Activated T-helper 1 cell treated with Interleukin-2 at 50 U/mL for 16 hours (primary cell): ENCODE measurements around the gene GOLT1A.

Experiments
- DNase-seq: peaks from one replicate; pipeline ENCODE4 v3.0.0-alpha.2; 2020; ENCODE audit warnings: low read depth

The GOLT1A gene, protein sequence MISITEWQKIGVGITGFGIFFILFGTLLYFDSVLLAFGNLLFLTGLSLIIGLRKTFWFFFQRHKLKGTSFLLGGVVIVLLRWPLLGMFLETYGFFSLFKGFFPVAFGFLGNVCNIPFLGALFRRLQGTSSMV

DNA sequence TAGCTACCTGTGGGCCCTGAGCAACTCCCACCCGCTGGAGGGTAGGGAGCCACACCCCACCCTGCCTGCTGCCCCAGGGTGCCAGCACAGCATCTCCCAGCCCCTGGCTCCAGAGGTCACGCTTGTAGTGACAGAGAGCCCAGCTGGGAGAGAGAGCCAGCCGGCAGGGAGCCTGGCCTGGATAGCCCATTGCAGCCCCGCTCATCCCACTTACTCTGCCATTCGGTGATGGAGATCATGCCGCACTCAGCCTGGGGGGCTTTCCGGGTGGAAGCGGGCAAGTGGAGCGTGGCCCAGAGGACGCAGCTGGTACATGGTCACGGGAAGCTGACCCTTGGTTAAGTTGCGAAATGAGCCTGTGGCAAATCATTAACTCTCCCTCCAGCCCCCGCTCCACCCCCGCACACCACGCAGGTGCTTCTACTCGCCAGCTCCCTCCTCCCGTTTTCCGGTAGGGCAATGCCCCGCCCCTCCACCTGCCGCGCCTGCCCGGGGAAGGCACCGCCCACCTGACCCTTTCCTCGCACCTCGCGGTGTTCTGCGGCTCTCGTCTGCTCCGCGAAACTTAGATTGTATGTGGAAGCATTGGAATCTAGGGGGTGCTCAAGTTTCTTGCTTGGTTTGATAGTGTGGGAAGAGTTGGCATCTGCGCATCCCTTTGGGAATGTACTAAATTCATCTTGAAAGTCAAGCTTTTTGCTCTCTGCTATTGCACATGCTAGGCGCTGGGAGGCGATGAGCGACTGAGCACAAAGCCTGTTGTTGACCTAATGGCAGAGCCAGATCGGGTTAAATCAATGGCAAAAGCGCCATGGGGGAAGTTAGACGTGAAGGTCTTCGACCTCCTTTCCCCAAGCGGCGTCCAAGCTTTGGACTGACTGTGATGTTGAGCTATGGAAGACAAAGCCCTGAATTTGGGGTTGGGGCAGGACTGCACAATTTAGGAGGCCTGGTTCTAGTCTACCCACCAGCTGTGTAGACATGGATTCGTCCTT is at the start of gene GOLT1A:
Gene GOLT1A, minus strand, starts transcription at position 321 of the 995 bp plus-strand sequence. Its CDS starts 82 bp downstream, at position 239.
- peak; percentile 16 for DNase-seq

DNA sequence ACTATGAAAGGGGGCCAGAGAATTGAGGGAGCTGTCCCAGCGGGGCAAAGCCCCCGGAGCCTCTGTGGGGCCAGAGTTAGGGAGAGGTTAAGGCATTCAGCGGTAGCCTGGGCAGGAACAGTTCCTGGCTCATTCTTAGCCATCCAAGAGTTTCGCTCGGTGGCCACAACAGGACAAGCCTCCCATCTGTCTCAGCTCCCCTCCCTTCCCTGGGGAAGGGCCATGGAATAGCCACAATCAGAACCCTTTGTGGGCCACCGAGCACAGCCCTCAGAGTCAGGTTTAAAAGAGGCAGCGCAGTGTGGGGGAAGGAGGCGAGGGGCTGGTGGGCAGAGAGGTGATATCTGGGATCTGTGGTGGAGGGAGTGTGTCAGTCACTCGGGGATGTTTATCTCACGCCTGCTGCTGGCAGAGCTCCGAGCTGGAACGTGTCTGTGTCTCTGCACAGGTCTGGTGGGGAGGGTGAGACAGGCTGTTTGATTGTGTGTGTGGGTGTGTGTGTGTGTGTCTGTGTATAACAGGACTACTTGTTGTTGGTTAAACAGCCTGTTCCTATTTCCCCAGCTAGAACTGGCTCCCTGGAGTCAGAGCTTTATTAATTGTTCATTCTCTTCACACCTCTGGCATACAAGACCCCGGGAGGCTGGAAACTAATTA is 49.6 kb upstream of the GOLT1A start:
- no peak for DNase-seq

DNA sequence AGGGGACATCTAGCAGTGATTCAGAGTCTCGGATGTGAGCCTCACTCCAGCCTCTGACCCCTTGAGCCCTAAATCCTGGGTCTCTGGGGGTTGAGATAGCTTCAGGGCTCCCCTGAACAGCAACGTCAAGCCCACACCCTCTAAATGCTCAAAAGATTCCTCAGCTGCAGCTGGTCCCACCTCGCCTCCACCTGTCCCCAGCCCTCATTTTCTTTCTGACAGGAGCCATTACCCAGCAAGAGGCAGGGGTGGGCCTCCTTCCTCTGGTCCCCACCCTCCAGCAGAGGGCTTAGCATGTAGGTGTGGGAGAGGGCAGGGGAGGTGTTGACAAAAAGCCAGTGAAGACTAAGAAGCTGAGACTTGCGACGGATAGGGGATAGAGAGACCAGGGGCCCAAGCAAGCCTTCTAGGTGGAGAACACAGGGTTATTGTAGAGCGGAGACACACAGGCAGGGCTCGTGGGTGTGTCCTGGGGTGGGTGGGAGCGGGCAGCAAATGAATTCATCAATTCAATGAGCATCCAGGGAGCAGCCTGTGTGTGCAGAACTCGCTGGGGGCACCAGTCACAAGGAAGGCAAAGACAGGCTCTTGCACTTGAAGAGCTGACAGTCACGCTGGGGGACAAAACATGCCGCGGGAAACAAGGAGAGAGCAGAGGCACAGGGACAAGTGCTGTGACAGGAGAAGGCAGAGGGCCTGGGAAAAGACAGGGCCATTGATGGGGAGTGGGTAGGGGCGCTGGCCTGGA is 48.9 kb upstream of the GOLT1A start:
- DNase-seq = no peak

DNA sequence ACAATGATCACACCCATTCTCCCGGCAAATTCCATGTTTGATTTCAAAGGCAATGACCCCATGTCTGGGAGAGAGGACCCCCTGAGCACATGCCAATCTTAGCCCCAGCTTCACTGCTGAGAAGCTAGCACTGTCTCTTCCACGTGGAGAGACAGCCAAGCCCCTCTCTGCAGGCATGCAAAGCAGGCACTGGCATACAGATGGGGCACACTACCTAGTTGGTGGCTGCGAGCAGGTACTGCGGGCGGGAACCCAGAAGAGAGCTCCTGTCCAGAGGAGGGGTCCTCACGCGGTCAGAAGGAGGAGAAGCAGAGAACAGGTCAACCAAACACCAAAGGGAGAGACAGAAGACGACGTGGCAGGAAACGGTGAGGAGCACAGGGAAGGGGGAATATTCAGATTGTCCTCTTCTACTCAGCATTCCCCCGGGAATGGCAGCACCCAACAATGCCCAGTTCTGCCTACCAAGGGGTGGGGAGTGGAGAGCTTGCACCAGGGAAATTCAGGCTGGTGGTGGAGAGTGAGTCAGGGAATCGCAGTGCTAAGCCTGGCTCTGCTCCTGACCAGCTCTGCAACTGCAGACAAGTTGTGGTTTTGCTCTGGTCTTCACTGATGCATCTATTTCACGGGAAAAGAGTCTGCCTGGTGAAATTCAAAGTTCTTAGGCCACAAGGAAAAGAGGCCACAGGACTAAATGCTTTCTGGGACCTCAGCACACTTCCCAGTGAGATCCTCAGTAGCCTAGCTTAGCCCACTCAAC is 48.1 kb upstream of the GOLT1A start:
- no peak for DNase-seq

DNA sequence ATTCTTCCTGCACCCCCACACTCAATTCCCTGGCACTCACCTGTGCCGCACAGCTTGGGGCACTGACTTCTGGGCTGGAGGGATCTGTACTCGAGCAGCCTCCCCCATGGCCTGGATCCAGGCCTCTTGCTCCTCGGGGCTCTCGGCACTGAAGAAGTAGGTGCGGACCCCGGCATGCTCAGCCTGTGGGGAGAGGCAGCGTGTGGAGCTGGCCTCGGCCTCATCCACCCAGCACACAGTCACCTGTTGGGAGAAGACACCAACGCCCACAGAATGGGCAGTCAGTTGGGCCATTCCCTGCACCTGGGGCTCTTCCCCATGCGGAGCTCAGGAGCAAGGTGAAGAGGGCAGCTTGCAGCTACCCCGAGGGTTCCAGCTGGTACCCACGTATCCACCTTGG is 47.5 kb upstream of the GOLT1A start:
- DNase-seq = no peak

DNA sequence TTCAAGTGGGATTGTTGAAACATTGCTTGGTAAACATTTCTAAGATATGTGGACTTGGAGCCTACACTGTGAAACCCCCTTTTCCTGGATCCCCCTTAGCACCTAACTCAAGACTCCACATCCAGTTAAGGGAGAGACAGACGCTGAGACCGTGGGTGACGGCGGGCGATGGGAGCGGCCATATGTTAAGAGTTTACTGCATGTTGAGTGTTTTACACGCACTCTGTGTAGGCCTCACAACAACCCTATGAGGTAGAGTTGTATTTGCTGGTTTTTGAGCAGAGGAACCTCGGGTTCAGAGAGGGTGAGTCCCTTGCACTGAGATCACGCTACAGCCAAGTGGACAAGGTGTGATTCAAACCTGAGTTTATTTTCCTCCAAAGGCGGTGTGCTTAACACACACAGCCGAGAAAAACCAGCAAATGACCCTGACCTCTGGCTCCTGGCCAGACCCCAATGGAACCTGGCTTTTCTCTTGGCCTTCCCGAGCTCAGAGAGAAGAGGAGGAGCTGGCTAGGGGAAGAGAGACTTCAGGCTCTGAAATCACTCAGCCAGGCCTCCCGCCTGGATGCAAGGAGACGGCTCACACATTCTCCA is 46.9 kb upstream of the GOLT1A start:
- no peak for DNase-seq

DNA sequence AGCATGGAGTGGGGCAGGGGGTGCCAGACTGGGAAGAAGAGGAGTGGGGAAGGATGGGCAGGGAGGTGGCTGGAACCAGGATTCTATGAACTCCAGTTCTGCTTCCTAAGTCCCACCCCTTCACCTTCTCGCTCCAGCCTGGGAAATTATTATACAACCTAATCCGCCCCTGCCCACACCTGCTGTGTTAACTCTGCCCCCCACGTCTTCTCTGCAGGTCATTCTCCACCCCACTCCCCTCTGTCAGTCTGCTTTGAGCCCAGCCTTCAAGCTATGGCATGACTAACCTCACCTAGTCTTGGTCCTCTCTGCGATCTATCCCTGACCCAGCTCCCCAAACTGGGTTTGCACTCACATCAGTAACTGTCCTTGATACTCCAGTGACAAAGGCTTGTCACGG is 46.0 kb upstream of the GOLT1A start:
- DNase-seq = no peak

DNA sequence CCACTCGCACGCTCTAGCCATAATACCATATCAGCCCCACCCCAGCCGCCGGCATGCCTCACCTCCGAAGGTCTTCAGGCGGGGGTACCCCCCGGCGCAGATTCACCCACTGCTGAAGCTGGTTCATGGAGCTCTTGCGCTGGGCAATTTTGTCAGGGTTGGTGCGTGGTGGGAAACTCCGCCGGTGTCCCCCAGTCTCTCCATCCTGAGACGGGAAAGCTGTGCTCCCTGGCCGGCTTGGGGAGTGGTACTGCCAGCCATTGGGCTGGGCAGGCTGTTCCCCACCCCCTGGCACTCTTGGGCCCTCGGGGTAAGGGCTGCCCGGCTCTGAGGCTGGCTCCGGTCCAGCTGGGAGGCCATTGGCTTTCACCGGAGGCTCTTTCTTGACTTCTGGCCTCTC is 45.4 kb upstream of the GOLT1A start:
- no peak for DNase-seq

DNA sequence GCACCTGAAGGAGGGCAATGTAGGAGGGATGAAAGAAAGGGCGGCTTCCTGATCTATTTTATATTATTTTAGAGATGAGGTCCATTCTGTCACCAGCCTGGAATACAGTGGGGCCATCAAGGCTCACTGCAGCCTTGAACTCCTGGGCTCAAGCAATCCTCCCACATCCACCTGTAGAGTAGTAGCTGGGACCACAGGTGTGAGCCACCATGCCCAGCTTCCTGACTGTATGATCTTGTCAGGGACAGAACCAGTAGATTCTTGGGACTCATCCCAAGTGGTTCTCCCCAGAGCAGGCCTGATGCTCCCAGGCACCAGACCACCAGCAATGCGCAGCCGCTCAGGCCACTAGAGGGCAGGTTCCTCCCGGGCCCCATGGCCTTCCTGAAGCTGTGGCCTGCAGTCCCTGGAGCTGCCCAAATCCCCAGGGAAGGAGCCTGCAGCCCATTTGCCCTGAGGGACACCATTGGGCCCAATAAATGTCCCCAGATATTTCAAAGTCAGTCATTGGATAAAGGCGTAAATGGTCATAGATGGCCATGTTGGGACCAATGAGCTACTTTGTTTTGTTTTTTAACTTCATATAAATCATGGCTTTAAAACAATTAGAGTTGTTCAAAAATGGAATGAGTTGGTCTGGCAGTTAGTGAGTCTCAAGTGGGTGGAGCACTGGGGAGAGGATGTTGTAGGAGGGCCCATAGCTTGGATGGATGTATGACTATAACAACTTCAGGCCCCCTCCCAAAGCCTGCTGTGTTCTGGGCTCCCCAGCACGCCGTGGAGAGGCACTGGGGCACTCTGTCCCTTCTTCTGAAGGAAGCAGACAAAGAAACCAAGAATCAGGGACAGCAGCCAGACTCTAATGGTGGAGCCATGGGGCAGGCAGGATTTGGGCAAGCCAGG is 44.7 kb upstream of the GOLT1A start:
- no peak for DNase-seq

DNA sequence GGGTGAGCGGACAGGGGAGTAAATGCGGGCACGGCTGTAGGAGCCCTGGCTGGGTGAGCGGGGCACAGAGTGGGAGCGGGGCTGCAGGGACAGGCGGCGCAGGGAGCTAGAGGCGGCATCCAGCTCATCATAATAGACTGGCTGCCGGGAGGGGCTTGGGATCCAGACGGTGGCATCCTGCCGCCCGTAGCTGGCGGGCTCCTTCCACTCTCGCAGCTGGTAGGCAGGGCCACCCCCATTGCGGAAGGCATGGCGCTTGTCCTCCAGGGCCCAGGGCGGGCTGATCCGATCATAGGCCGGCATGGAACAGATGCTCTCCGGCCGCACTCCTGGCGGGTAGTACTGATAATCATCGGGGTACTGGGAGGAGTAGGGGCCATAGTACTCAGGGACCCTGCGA is 43.7 kb upstream of the GOLT1A start:
- no peak for DNase-seq

DNA sequence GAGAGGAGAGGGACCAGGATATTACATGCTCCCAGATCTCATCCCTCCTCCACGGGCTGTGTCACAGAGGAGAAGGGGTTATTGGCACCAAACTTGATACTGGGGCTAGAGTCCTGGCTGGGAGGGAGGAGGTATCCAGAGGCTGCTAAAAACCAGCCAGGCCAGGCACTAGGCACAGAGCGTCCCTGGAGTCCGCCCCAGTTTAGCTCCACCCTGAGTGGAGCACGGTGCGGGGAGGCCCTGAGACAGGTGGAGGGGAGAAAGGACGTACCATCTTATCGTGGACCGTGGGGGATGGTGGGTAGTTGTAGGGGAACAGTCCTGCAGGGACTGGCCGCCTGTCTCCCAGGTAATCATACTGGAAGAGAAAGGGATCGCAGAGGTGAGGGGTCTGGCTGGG is 42.7 kb upstream of the GOLT1A start:
- no peak for DNase-seq

DNA sequence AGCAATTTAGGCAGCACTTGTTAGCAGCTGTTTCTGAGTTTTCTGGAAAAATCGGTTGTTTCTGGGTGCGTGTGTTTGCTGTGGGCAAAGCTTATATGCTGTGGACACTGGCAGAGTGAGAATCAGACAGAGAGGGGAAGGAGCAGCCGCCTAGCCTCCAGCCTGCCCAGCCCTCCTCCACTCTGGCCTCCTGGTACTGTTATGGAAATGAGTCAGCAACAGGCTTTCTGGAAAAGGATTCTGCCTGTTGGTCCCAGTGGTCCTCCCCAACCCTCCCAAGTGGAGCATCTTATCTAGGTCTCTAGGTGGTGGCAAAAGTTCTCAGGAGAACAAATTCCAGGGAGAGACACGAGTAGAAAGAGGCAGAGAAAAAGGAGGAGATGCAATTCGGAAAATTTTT is 42.2 kb upstream of the GOLT1A start:
- DNase-seq = no peak

DNA sequence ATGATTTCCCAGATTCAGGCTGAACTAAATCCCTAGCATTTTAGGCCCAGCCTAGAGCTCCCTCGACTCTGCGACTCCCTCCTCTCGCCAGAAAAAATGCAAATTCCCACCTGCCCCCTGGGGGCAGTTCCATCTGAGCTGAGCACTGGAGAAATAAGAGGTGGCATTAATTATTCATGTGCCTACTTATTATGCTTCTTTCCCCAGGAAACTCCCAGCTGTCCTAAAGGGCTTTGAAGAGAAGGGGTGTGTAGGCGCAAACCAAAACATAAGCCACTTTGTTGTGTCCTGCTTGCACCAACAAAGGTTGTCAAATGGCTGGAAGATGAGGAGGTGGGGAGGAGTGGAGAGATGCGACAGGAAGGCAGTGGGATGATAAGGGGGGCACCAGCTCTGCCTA is 41.4 kb upstream of the GOLT1A start:
- DNase-seq = no peak

DNA sequence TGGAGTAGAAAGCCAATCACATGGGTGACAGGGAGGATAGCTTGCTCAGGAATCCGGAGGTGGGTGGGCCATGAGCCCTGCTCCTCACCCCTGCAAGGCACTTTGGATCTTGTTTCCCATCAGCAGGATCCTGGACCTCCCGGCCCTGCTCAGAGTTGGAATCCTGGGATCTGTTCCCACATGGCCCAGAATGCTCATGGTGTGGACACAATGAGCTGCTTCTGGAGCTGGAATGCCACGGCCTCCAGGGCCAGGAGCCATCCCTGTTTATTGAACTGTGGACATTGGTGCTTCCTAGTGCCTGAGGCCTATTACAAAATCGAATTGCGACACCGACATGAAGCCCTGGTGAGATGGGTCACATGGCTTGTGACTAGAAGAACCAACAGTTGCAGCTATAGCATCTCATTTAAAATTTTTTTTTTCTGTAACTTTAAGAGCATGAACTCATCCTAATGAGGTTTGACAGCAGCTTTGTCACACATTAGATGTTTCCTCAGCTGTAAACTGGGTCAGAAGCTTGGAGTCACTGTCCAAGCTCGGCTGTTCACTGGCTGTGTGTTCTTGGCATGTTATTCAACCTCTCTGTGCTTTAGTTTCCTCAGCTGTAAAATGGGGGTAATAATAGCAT is 40.4 kb upstream of the GOLT1A start:
- DNase-seq = no peak

DNA sequence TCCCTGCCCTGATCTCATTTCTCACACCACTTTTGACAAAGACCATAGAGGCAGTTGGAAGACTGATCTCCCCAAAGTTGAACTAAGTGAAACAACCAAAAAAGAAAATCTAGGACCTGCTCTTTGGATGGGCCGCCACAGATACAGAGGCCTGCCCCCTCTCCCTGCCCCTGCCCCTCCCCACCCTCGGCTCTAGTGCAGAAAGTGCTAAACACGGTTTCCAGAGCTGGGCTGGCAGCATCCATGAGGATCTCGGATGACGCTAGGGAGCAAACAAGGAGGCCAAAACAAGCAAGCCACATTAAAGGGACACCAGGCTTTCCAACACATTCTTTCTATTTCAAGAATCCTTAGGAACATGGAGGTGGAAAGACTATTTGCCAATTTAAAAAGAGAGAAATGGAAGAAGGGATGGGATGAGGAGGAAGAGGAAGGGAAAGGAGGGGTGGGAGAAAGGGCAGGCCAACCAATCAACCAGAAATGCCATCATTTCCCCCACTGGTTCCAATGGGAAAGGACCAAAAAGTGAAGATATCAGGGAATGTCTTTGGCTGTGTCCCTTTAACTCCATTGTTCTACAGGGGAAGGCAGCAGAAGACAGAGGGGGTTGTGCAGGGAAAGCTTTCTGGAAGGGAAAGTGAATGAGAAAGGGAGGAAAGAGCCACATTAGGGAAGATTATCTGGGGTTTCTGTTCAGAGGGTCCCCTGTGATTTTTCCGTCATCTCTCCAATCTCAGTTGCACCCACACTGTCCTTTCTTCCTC is 38.3 kb upstream of the GOLT1A start:
- no peak for DNase-seq

DNA sequence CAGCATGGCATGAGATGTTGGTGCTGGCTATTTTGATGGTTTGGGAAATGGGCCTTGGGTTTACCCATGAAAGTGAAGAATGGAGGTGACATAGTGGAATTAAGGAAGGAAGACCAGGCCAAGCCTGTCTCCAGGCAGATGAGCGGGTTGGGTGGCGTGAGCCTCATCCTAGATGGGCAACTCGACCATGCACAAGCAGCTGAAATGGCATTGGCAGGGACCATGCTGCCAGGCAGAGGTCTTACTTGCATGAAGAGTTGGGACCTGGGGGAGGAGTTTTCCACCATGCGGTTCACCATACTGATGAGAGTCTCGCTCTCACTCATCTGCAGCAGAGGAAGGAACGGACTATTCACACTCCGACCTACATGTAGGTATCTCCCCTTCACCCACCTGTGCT is 37.5 kb upstream of the GOLT1A start:
- DNase-seq = no peak

DNA sequence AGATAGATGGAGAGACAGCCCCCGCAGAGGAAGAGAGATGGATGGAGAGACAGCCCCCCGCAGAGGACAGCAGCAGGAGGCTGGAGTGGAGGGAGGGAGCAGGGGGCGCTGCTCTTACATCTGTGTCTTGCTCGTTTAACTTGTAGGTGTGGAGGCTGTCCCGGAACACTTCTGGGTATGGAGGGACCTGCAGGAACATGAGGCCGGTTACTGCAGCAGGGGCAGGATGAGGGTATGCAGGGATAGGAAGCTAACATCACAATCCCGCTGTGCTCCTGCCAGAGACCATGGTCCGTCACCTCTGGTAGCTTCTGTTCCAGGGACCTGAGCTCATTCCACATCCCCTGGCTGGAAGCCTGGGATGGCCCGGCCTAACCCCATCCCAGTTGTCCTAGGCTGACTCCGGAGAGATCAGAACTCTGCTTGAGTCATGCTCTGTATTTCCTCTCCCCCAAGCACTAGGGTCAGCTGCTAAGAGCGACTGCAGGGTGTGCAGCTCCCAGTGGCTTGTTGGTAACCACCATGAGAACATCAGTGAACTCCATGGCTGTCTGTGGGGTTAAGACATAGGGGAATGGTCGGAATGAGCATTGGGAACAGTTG is 36.7 kb upstream of the GOLT1A start:
- DNase-seq = no peak

DNA sequence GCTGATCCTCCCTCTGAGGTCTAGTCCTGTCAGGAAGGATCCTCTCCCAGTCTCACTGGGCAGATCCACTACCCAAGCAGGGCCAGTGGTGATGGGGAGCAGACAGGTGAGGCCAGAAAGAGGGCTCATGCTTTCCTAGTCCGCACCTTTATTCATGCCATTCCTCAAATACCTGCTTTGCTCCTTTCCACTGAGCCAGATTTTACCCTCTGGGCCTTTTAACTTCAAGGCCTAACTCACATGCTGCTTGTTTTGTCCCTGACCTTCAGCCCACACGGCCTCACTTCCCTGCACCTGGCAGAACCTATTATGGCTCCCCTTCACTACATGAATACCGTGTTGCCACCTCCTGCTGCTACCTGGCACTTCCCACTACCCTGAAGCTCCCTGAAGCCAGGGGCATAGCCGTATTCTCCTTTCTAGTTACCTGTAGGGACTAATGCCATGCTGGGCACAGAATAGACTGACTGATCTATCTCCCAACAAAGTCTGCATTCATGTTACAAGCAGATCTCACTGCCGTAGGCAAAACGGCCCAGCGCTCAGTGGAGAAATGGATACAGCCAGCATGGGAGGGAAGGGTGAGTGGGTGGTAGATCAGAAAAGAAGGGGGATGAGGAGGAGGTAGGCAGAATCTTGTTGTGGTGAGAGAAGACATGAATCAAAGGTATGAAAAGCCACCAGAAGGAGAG is 36.1 kb upstream of the GOLT1A start:
- DNase-seq = no peak
